Heart left ventricle (tissue), 13 donors: ENCODE results near the gene GBP2.

Experiments used
- CTCF ChIP-seq, 12 donors: fragments of 200-600 bp; sonication (generic) in 4 of 12; IDR thresholded peaks; one replicate each; pipeline versions ENCODE4 v1.5.0 to v1.8.0; 2018 to 2022; ENCODE audit warnings: antibody characterized with exemption in 12 of 12, mild to moderate bottlenecking in 5 of 12
- POLR2A ChIP-seq, 2 donors: fragments of 450-650 bp; IDR thresholded peaks; one replicate each; pipeline ENCODE4 v1.6.1; 2017; ENCODE audit warnings: antibody characterized with exemption in 2 of 2, mild to moderate bottlenecking in 2 of 2, moderate library complexity in 2 of 2
- donor health status: ischemic (EF 13 %, LVEDD 7.1; RV severe dilation, severe dysfunction).
- donor health status: DM: no; HTN: yes; CAD: no.
- donor health status: DM: no; HTN: no; CAD: no.
- donor health status: ischemic (EF 25% LVEDD 6.9; RV normal size, moderate dysfunction).
- donor health status: ischemic (EF 25% LVEDD 5.7; RV mildly dilated, moderate dysfunction).
- donor health status: ischemic (EF 35%, LVEDD 5.7; RV mildly dilated, moderate dysfunction).
- donor health status: nonischemic (EF 11% LVEDD 7.7; RV severe dilation, severe dysfunction).
- donor health status: DM: yes; HTN: yes; CAD: no.
- donor health status: PGD.
- donor health status: ischemic (EF 29% LVEDD 5.4; RV normal size, mild dysfunction).
- donor health status: nonischemic (EF 23%, LVEDD 6.1; RV moderate dilation, normal function).

- TF ChIP-seq CTCF (IDR thresholded peaks at IDR 0.05): no peak
- TF ChIP-seq POLR2A (IDR thresholded peaks at IDR 0.05): no peak
These were observed 24.1 kb upstream of the GBP2 start for GRCh38 chr1:89149976-89150375.
